ENCODE results near the gene ELOA. TPM values are rescaled to one million over a fixed set of nuclear protein-coding genes. Genes with fewer than 3 reads are reported as not detected.
"Not testable (repeated sequence)": the region's sequence is repeated elsewhere in the genome, so short reads cannot be mapped to it uniquely, and the experiment has no call there.

Gene ELOA
- total RNA-seq, 1 donor from 2014 or later = 70.2 TPM

- H3K36me3 Mint-ChIP-seq (ENCODE audit: low read depth) = peaks cover 54% of the 10 kb centered on the region
- peaks cover 26% of the 10 kb centered on the region for H3K4me1 Mint-ChIP-seq
- DNase-seq (no peak), ATAC-seq (ENCODE audit: low read depth) (no peak)
- no peak overlapping the region for H3K27ac Mint-ChIP-seq
- no peaks in the 10 kb centered on the region for H3K9me3 Mint-ChIP-seq
- H3K27me3 Mint-ChIP-seq = no peaks in the 10 kb centered on the region
- CTCF ChIA-PET = no interaction called here
- H3K4me3 Mint-ChIP-seq = no peak overlapping the region
- no peak for TF ChIP-seq CTCF (IDR thresholded peaks at IDR 0.05)
- intact Hi-C loops (cut with micrococcal nuclease) = no loop called here
- POLR2A ChIA-PET = interaction anchor here (0.7 to 6.2 kb wide), 2 partner anchors 15 to 32 kb away, joined by 4 to 61 read pairs; partner anchors contain the start of gene PITHD1
Observed at GRCh38 chr1:23793018-23793781, 49.9 kb downstream of the ELOA start.

- no peak overlapping the region for H3K4me3 Mint-ChIP-seq
- no peak overlapping the region for H3K27ac Mint-ChIP-seq
- intact Hi-C loops (cut with micrococcal nuclease) = no loop called here
- peaks cover 51% of the 10 kb centered on the region for H3K36me3 Mint-ChIP-seq (ENCODE audit: low read depth)
- DNase-seq (no peak), ATAC-seq (ENCODE audit: low read depth) (no peak)
- ChIA-PET CTCF (no interaction called here), POLR2A (no interaction called here)
- H3K4me1 Mint-ChIP-seq = peaks cover 30% of the 10 kb centered on the region
- no peak for TF ChIP-seq CTCF (IDR thresholded peaks at IDR 0.05)
- H3K27me3 Mint-ChIP-seq = no peaks in the 10 kb centered on the region
- no peaks in the 10 kb centered on the region for H3K9me3 Mint-ChIP-seq
Observed at GRCh38 chr1:23793861-23794731, 50.8 kb downstream of the ELOA start.

- H3K4me3 Mint-ChIP-seq; ATAC-seq (ENCODE audit: low read depth); DNase-seq; H3K27me3 Mint-ChIP-seq; H3K27ac Mint-ChIP-seq; H3K9me3 Mint-ChIP-seq; intact Hi-C loops (cut with micrococcal nuclease); CTCF ChIA-PET; POLR2A ChIA-PET: not testable (repeated sequence)
- Mint-ChIP-seq H3K4me1 (peaks cover 35% of the 10 kb centered on the region), H3K36me3 (ENCODE audit: low read depth) (peaks cover 52% of the 10 kb centered on the region)
Observed at GRCh38 chr1:23794732-23795182, 51.5 kb downstream of the ELOA start.

- H3K4me3 Mint-ChIP-seq = no peak overlapping the region
- POLR2A ChIA-PET = interaction anchor here (0.9 to 1.7 kb wide), 3 partner anchors 14 to 164 kb away, joined by 4 to 5 read pairs (median 4); partner anchors contain the start of gene PITHD1
- CTCF ChIA-PET = no interaction called here
- peaks cover 51% of the 10 kb centered on the region for H3K36me3 Mint-ChIP-seq (ENCODE audit: low read depth)
- no peak for DNase-seq
- no peak for ATAC-seq (ENCODE audit: low read depth)
- no peaks in the 10 kb centered on the region for H3K9me3 Mint-ChIP-seq
- intact Hi-C loops (cut with micrococcal nuclease) = no loop called here
- H3K4me1 Mint-ChIP-seq = peaks cover 32% of the 10 kb centered on the region
- no peak overlapping the region for H3K27ac Mint-ChIP-seq
- H3K27me3 Mint-ChIP-seq = no peaks in the 10 kb centered on the region
- no peak for TF ChIP-seq CTCF (IDR thresholded peaks at IDR 0.05)
Observed at GRCh38 chr1:23795676-23796465, 52.6 kb downstream of the ELOA start.

DNA sequence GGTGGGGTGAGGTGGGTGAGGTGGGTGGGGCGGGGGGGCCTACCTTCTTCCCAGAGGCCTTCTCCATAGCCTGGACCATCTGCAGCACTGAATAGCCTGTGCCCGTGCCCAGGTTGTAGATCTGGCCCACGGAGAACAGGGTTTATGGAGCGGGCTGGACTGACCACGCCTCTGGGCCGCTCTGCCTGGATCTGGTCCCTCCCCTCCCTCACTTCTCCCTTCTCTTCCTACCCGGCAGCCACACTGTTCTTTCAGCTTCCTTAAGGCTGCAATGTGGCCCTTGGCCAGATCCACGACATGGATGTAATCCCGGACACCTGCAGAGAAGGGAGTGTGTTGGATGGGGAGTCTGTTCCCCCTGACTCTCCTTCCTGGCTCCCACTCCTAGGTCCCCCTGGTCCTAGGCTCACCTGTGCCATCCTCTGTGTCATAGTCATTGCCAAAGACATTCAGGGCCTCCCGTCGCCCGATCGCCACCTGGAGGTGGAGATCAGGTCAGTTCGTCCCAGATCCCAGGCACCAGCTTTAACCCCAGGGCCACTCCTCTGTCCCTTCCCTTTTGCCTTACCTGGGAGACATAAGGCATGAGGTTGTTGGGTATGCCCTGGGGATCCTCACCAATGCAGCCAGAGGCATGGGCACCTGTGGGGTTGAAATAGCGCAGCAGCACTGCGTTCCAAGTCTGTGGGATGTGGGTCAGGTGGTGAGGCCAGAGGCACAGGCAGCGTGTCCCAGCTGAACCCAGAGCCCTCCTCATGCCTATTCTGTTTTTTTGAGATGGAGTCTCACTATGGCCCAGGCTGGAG is 53.4 kb downstream of the ELOA start:
- Mint-ChIP-seq H3K27me3 (no peaks in the 10 kb centered on the region), H3K36me3 (ENCODE audit: low read depth) (peaks cover 43% of the 10 kb centered on the region), H3K4me3 (no peak overlapping the region), H3K27ac (no peak overlapping the region), H3K9me3 (no peaks in the 10 kb centered on the region), H3K4me1 (peaks cover 30% of the 10 kb centered on the region)
- CTCF ChIA-PET = interaction anchor here (1.0 kb wide), 1 partner anchor 25 kb away, joined by 3 read pairs; no protein-coding TSS in a partner anchor
- intact Hi-C loops (cut with micrococcal nuclease) = no loop called here
- POLR2A ChIA-PET = interaction anchor here (0.9 to 1.7 kb wide), 3 partner anchors 13 to 163 kb away, joined by 4 to 5 read pairs (median 4); partner anchors contain the start of gene PITHD1
- no peak for ATAC-seq (ENCODE audit: low read depth)
- DNase-seq = no peak
- no peak for TF ChIP-seq CTCF (IDR thresholded peaks at IDR 0.05)

All from activated B cell treated with CpG ODN at 0.5 μM for 24 hours (primary cell).